Heart left ventricle (tissue), 16 donors: ENCODE data around the gene PKNOX2. TPM values are rescaled to one million over a fixed set of nuclear protein-coding genes. Genes with fewer than 3 reads are reported as not detected.

ENCODE experiments used
- ATAC-seq, 4 donors: fragments of 200-7000 bp; cut with Tn5 transposase; one replicate each; pipeline ENCODE4 v1.9.1; 2020 to 2022; ENCODE audit warnings: moderate library complexity in 4 of 4, mild to moderate bottlenecking in 3 of 4, moderate number of reproducible peaks in 1 of 4
- DNase-seq, 5 donors: peaks; one replicate each; pipeline ENCODE4 v3.0.0-alpha.2; 2020
- H3K27ac ChIP-seq, 12 donors: fragments of 200-600 bp; sonication (generic) in 4 of 12; one replicate each; pipeline versions ENCODE4 v1.5.0 to v1.8.0; 2016 to 2022; ENCODE audit warnings: mild to moderate bottlenecking in 2 of 12
- H3K27me3 ChIP-seq, 9 donors: fragments of 200-600 bp; sonication (generic) in 2 of 9; one replicate each; pipeline versions ENCODE4 v1.5.1 to v1.8.0; 2016 to 2022; ENCODE audit warnings: mild to moderate bottlenecking in 3 of 9
- H3K36me3 ChIP-seq, 9 donors: fragments of 200-600 bp; sonication (generic) in 2 of 9; one replicate each; pipeline versions ENCODE4 v1.5.0 to v1.8.0; 2018 to 2022; ENCODE audit warnings: mild to moderate bottlenecking in 2 of 9
- H3K4me1 ChIP-seq, 12 donors: fragments of 200-600 bp; sonication (generic) in 4 of 12; one replicate each; pipeline versions ENCODE4 v1.5.0 to v1.8.0; 2016 to 2022; ENCODE audit warnings: mild to moderate bottlenecking in 3 of 12
- H3K4me3 ChIP-seq, 12 donors: fragments of 200-600 bp; sonication (generic) in 4 of 12; one replicate each; pipeline versions ENCODE4 v1.5.0 to v1.8.0; 2017 to 2022; ENCODE audit warnings: mild to moderate bottlenecking in 9 of 12, moderate library complexity in 4 of 12
- H3K9me3 ChIP-seq, 12 donors: fragments of 200-600 bp; sonication (generic) in 4 of 12; one replicate each; pipeline versions ENCODE4 v1.5.0 to v1.8.0; 2016 to 2022; ENCODE audit warnings: mild to moderate bottlenecking in 1 of 12
- CTCF ChIP-seq, 12 donors: fragments of 200-600 bp; sonication (generic) in 4 of 12; IDR thresholded peaks; one replicate each; pipeline versions ENCODE4 v1.5.0 to v1.8.0; 2018 to 2022; ENCODE audit warnings: antibody characterized with exemption in 12 of 12, mild to moderate bottlenecking in 5 of 12
- POLR2A ChIP-seq, 2 donors: fragments of 450-650 bp; IDR thresholded peaks; one replicate each; pipeline ENCODE4 v1.6.1; 2017; ENCODE audit warnings: antibody characterized with exemption in 2 of 2, mild to moderate bottlenecking in 2 of 2, moderate library complexity in 2 of 2
- WGBS, 4 donors: extraction: QIAGEN DNeasy Blood & Tissue Kit in 2 of 4; methylation state at CpG; one replicate each; pipeline versions ENCODE4 v1.1.5 to v1.1.7; 2013 to 2018; 5-methylcytosine and 5-hydroxymethylcytosine counted together
- intact Hi-C, 10 donors: fragments of 100-400 bp; cut with DNase I; formaldehyde crosslinking; loops; one replicate each; pipeline versions ENCODE4 v1.11.1 to v1.14.2; 2022
- polyA plus RNA-seq, 2 donors: library from polyadenylated mRNA; stranded (reverse); fragments of 200-250 nt; gene quantifications; one replicate each; pipeline ENCODE4 v1.2.3, GENCODE V29; 2013
- total RNA-seq, 9 donors: library from RNA; depleted of rRNA in 2 of 9; stranded (reverse); fragments of >200 nt in 2 of 9; fragmentation: NEBNext Ultra II Directional in 3 of 9; extraction: Animal tissue kit (Norgen Biotek cat#: 25700) in 3 of 9; gene quantifications; one replicate each; pipeline versions ENCODE4 v1.1.0 to v1.2.4, GENCODE V29; 2016 to 2023
- donor health status: ischemic (EF 13 %, LVEDD 7.1; RV severe dilation, severe dysfunction).
- donor health status: healthy with polysubstance abuse.
- donor health status: DM: no; HTN: yes; CAD: no.
- donor health status: DM: no; HTN: no; CAD: no.
- donor health status: ischemic (EF 25% LVEDD 6.9; RV normal size, moderate dysfunction).
- donor health status: ischemic (EF 25% LVEDD 5.7; RV mildly dilated, moderate dysfunction).
- donor health status: healthy.
- donor health status: DM: yes; HTN: yes; CAD: no.
- donor health status: ischemic (EF 35%, LVEDD 5.7; RV mildly dilated, moderate dysfunction).
- donor health status: nonischemic (EF 11% LVEDD 7.7; RV severe dilation, severe dysfunction).
- donor health status: DM: yes; HTN: yes; CAD: no.
- donor health status: PGD.
- donor health status: ischemic (EF 29% LVEDD 5.4; RV normal size, mild dysfunction).
- donor health status: nonischemic (EF 23%, LVEDD 6.1; RV moderate dilation, normal function).

The PKNOX2 gene
- total and polyA plus RNA-seq, 11 donors, result 3.1 to 9.4 (median 4.5) TPM

- ATAC-seq (no peak), DNase-seq (peak in 1 of 5 donors; percentile 5)
- 82 to 92% (median 88%) methylated on average over 8 of the region's 8 CpGs for WGBS, 4 donors
- peaks cover 0 to 2% (median 0%) of the 10 kb centered on the region in 9 donors for H3K36me3 ChIP-seq
- intact Hi-C loops, result no loop called here
- TF ChIP-seq POLR2A (IDR thresholded peaks at IDR 0.05) (no peak), CTCF (IDR thresholded peaks at IDR 0.05) (no peak)
- H3K4me1 ChIP-seq, result peaks cover 0 to 6% (median 0%) of the 10 kb centered on the region in 12 donors
- no peak overlapping the region for H3K27ac ChIP-seq
- no peaks in the 10 kb centered on the region for H3K27me3 ChIP-seq
- H3K9me3 ChIP-seq, result no peaks in the 10 kb centered on the region
- no peak overlapping the region for H3K4me3 ChIP-seq
These were observed 218.3 kb downstream of the PKNOX2 start for GRCh38 chr11:125382822-125383221.

GRCh38 chr11:125384825-125385224 is 220.3 kb downstream of the PKNOX2 start:
- peaks cover 0 to 5% (median 0%) of the 10 kb centered on the region in 9 donors for H3K36me3 ChIP-seq
- no peaks in the 10 kb centered on the region for H3K4me1 ChIP-seq
- no peaks in the 10 kb centered on the region for H3K27me3 ChIP-seq
- no peak for ATAC-seq
- 77 to 84% (median 78%) methylated on average over 4 of the region's 4 CpGs for whole genome bisulfite sequencing, 4 donors
- H3K4me3 ChIP-seq, result no peak overlapping the region
- H3K9me3 ChIP-seq, result no peaks in the 10 kb centered on the region
- no peak overlapping the region for H3K27ac ChIP-seq
- intact Hi-C loops, result no loop called here
- DNase-seq, result no peak
- no peak for TF ChIP-seq POLR2A (IDR thresholded peaks at IDR 0.05)
- no peak for TF ChIP-seq CTCF (IDR thresholded peaks at IDR 0.05)

GRCh38 chr11:125387901-125388300 is 223.3 kb downstream of the PKNOX2 start:
- WGBS, 4 donors, result 82 to 87% (median 86%) methylated on average over 9 of the region's 9 CpGs
- Histone ChIP-seq H3K36me3 (peaks cover 0 to 5% (median 0%) of the 10 kb centered on the region in 9 donors), H3K27ac (no peak overlapping the region), H3K4me3 (no peak overlapping the region), H3K27me3 (no peaks in the 10 kb centered on the region), H3K9me3 (no peaks in the 10 kb centered on the region), H3K4me1 (peaks cover 0 to 14% (median 1%) of the 10 kb centered on the region in 12 donors)
- TF ChIP-seq POLR2A (IDR thresholded peaks at IDR 0.05) (no peak), CTCF (IDR thresholded peaks at IDR 0.05) (no peak)
- ATAC-seq, result no peak
- intact Hi-C loops, result no loop called here
- DNase-seq, result no peak

GRCh38 chr11:125388611-125389010 is 224.1 kb downstream of the PKNOX2 start:
- DNase-seq (no peak), ATAC-seq (no peak)
- no peak overlapping the region for H3K27ac ChIP-seq
- peaks cover 0 to 5% (median 0%) of the 10 kb centered on the region in 9 donors for H3K36me3 ChIP-seq
- no peaks in the 10 kb centered on the region for H3K9me3 ChIP-seq
- WGBS, 4 donors, result 85 to 100% (median 97%) methylated on average over 7 of the region's 7 CpGs
- no peak overlapping the region for H3K4me3 ChIP-seq
- intact Hi-C loops, result no loop called here
- no peaks in the 10 kb centered on the region for H3K27me3 ChIP-seq
- H3K4me1 ChIP-seq, result peaks cover 0 to 14% (median 1%) of the 10 kb centered on the region in 12 donors
- TF ChIP-seq POLR2A (IDR thresholded peaks at IDR 0.05), result no peak
